ENCODE data around the gene LAMC2.

DNA sequence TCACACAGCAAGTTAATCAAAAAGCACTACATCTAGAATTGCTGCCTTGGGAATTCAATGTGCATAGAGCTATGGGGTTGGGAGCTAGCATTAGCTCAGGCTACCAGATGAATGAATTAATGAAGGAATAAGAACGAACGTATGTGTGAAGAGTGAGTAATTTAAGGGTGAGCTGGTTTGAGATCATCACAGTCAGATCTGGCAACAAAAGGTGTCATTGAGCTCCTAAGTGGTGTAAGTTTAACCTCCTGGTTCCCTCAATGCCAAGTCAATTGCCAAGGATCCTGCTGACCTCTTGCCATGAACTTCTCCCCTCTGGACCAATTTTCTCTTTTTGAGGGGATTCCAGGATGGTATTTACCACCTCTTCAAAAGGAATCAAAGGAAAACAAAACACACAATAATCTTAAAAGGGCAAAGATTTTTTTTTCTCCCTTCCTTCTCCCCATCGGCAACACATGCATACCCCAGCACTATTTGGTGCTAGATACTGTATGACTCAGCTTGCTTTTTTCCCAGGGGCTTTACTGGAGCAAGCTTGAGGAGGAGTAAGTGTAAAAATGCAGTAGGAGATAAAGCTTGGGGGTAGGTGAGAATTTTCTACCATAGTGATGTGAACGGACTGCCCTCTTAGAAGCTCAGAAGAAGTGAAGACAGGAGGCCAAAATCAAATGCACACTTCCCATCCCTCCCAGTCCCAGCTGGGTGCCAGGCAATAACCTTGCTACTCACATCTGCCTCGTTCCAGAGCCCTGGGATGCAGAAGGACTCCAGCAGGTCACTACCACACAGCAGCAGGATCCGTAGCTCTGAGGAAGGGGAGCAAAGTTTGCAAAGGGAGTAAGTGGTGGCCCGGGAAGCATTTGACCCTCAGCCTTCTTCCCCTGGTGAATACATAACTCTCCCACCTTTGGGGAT, 92.0 kb downstream of the LAMC2 start:
- TF ChIP-seq POLR2A (IDR thresholded peaks at IDR 0.05), result no peak
- TF ChIP-seq, protein P1, sequence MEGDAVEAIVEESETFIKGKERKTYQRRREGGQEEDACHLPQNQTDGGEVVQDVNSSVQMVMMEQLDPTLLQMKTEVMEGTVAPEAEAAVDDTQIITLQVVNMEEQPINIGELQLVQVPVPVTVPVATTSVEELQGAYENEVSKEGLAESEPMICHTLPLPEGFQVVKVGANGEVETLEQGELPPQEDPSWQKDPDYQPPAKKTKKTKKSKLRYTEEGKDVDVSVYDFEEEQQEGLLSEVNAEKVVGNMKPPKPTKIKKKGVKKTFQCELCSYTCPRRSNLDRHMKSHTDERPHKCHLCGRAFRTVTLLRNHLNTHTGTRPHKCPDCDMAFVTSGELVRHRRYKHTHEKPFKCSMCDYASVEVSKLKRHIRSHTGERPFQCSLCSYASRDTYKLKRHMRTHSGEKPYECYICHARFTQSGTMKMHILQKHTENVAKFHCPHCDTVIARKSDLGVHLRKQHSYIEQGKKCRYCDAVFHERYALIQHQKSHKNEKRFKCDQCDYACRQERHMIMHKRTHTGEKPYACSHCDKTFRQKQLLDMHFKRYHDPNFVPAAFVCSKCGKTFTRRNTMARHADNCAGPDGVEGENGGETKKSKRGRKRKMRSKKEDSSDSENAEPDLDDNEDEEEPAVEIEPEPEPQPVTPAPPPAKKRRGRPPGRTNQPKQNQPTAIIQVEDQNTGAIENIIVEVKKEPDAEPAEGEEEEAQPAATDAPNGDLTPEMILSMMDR (IDR thresholded peaks at IDR 0.05), result no peak

Data from testis (tissue), 2 donors.